Measurements from ENCODE around the gene NMNAT2. TPM values are rescaled to one million over a fixed set of nuclear protein-coding genes. Genes with fewer than 3 reads are reported as not detected.
"Not testable (repeated sequence)": the region's sequence is repeated elsewhere in the genome, so short reads cannot be mapped to it uniquely, and the experiment has no call there.

NMNAT2 gene
- total and polyA plus RNA-seq, 8 donors = 0.42 to 4.9 (median 1.8) TPM

DNA sequence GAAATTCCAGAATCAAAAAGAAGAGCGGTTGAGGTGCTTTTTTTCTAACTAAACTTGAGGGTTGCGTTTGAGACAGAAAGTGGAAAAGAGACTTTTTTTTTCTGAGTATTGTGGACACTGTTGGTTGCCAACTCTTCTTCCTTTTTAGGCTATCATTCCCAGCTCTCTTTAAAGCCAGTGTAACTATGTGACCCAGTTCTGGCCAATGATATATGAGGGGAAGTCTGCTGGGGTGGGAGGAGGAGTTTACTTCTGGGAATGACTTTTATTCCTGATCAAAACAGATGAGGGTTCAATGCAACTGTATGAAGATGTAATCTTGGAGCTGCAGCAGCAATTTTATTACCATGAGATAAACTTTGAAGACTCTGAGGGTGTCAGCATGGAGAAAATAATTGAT lies 17.3 kb upstream of the NMNAT2 start:
- FAIRE-seq = no peak
- no peak for DNase-seq
- no peak for TF ChIP-seq CTCF (IDR thresholded peaks at IDR 0.05)
- no peak overlapping the region for H3K4me3 ChIP-seq
- H3K4me1 ChIP-seq = no peaks in the 10 kb centered on the region
- 80 to 83% methylated on average over 2 of the region's 2 CpGs for WGBS, 2 donors
- no peak for ATAC-seq
- no peaks in the 10 kb centered on the region for H3K27me3 ChIP-seq
- no peaks in the 10 kb centered on the region for H3K9me3 ChIP-seq
- no peak overlapping the region for H3K27ac ChIP-seq
- intact Hi-C loops (cut with DNase I) = no loop called here
- no peaks in the 10 kb centered on the region for H3K36me3 ChIP-seq

- intact Hi-C loops (cut with DNase I) = no loop called here
- H3K27me3 ChIP-seq = no peaks in the 10 kb centered on the region
- TF ChIP-seq CTCF (IDR thresholded peaks at IDR 0.05) = no peak
- no peaks in the 10 kb centered on the region for H3K36me3 ChIP-seq
- DNase-seq (no peak), ATAC-seq (no peak), FAIRE-seq (no peak)
- H3K9me3 ChIP-seq = no peaks in the 10 kb centered on the region
- H3K4me3 ChIP-seq = no peak overlapping the region
- 11 to 20% methylated on average over 1 of the region's 1 CpG for WGBS, 2 donors
- H3K27ac ChIP-seq = no peak overlapping the region
- no peaks in the 10 kb centered on the region for H3K4me1 ChIP-seq
These were observed 15.5 kb upstream of the NMNAT2 start for GRCh38 chr1:183433703-183434102.

GRCh38 chr1:183432548-183432875 lies 14.3 kb upstream of the NMNAT2 start:
- intact Hi-C loops (cut with DNase I) = no loop called here
- H3K36me3 ChIP-seq = no peaks in the 10 kb centered on the region
- no peaks in the 10 kb centered on the region for H3K4me1 ChIP-seq
- WGBS, 2 donors = 52 to 60% methylated on average over 2 of the region's 2 CpGs
- no peaks in the 10 kb centered on the region for H3K27me3 ChIP-seq
- no peak for DNase-seq
- no peak for ATAC-seq
- H3K9me3 ChIP-seq = no peaks in the 10 kb centered on the region
- H3K4me3 ChIP-seq = no peak overlapping the region
- no peak for TF ChIP-seq CTCF (IDR thresholded peaks at IDR 0.05)
- no peak for FAIRE-seq
- H3K27ac ChIP-seq = no peak overlapping the region

GRCh38 chr1:183431840-183432547 lies 13.8 kb upstream of the NMNAT2 start:
- H3K27me3 ChIP-seq = no peaks in the 10 kb centered on the region
- intact Hi-C loops (cut with DNase I) = no loop called here
- no peaks in the 10 kb centered on the region for H3K36me3 ChIP-seq
- no peaks in the 10 kb centered on the region for H3K9me3 ChIP-seq
- H3K27ac ChIP-seq = no peak overlapping the region
- TF ChIP-seq CTCF (IDR thresholded peaks at IDR 0.05) = no peak
- no peak overlapping the region for H3K4me3 ChIP-seq
- DNase-seq (no peak), ATAC-seq (no peak), FAIRE-seq (no peak)
- WGBS, 2 donors = 71 to 82% methylated on average over 4 of the region's 4 CpGs
- no peaks in the 10 kb centered on the region for H3K4me1 ChIP-seq

GRCh38 chr1:183427591-183427990 lies 9.4 kb upstream of the NMNAT2 start:
- intact Hi-C loops (cut with DNase I); ATAC-seq; H3K27ac ChIP-seq; H3K36me3 ChIP-seq; H3K4me3 ChIP-seq; H3K4me1 ChIP-seq; FAIRE-seq; DNase-seq; H3K9me3 ChIP-seq; H3K27me3 ChIP-seq: not testable (repeated sequence)
- 15 to 33% methylated on average over 2 to 3 of the region's 3 CpGs for WGBS, 2 donors

All from pancreas (tissue), 10 donors.